NCI-H510A treated with DMSO at 0.1 percent for 48 hours (cell line): ENCODE data around the gene ROBO1.

Experiments
- DNase-seq: peaks from one replicate; lab custom pipeline; 2025; lab: John Stamatoyannopoulos, UW

Gene ROBO1

GRCh38 chr3:78621061-78621716 lies 1146.6 kb downstream of the ROBO1 start:
- DNase-seq = no peak

- no peak for DNase-seq
These were observed 1153.3 kb downstream of the ROBO1 start for GRCh38 chr3:78614486-78614885.

DNA sequence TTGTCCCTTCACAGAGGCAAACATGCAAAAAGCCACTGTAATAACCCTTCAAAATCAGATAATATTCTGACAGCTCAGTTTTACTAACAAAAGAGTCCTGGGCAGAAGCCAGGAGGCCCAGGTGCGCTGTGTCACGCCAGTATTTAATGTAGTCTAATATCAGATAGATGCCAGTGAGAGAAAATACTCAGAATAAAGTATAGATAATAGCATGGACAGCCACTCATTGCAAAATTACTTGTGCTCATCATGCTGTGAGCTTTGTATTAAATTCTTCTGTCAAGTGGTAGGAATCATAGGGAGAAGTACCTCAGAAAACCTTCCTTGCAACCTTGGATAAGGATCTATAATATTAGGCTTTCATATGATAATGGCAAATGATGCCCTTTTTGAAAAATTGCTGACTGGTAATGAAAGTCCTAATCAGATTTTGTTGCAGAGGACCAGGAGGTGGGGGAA lies 1154.3 kb downstream of the ROBO1 start:
- no peak for DNase-seq

- no peak for DNase-seq
These were observed 1156.5 kb downstream of the ROBO1 start for GRCh38 chr3:78611278-78611677.

DNA sequence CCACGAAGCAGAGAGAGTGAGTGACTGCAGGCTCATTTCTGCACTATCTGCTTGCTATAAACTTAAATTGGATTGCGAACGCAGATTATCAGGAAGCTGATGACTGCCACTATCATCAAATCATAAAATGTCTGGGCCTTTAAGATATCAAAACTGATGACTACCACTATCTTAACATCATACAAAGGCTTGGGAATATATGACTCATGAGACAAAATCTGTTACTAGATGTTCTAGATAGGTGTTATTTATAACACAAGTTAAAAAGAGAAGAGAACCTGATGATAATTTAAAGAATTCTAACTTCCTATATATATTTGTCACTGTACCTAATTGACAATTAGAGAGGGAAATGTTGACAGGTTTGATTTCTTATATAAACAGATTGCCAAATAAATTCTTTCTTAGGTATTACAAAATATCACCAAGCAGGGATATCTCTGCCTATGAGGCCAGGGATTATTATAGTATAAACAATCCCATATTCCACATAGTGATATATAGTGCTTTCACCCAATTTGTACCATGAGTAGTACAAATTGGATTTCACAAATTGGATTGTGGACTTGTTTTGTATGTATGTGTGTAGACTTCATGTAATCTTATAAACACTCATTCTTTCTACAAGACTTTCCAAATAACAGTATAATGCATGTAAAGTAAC lies 1157.2 kb downstream of the ROBO1 start:
- no peak for DNase-seq

- DNase-seq = no peak
These were observed 1161.0 kb downstream of the ROBO1 start for GRCh38 chr3:78606756-78607155.

DNA sequence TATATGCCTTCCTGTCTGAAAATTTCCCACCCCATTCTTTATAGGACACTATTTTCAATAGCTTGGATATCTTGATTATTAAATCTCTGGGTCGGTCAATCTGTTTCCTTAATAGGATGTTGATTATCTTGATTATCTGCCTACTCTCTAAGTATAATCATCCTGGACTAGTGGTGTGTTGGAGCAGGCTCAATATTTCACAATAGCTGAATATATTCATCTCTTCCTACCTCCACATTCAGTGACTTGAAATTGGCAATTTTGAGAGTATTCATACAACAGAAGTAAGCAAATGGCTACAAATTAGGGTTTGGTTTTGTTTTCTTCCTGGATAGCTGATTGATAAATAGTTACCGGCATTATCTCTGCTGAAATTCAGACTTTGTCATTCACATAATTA lies 1162.6 kb downstream of the ROBO1 start:
- no peak for DNase-seq

- no peak for DNase-seq
These were observed 1163.5 kb downstream of the ROBO1 start for GRCh38 chr3:78604341-78604740.

GRCh38 chr3:78601249-78601648 lies 1166.5 kb downstream of the ROBO1 start:
- no peak for DNase-seq

DNA sequence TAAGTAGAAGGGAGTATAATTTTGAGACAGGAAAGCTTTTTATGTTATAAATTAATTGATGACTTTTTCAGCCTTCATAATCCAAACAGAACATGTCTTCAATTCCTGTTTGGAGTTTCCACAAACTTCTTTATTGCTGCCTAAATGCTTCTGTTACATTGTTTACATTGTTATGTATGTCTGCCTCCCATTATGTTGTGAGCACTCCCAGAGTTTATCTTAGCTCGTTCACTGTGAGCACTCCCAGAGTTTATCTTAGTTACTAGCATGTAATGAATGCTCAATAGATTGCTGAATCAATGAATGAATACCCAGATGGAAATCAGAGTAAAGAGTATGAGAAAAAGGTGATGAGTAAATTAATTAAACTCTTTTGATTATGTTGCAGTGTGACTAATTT lies 1178.0 kb downstream of the ROBO1 start:
- DNase-seq = no peak

GRCh38 chr3:78588906-78589621 lies 1178.7 kb downstream of the ROBO1 start:
- DNase-seq = no peak

DNA sequence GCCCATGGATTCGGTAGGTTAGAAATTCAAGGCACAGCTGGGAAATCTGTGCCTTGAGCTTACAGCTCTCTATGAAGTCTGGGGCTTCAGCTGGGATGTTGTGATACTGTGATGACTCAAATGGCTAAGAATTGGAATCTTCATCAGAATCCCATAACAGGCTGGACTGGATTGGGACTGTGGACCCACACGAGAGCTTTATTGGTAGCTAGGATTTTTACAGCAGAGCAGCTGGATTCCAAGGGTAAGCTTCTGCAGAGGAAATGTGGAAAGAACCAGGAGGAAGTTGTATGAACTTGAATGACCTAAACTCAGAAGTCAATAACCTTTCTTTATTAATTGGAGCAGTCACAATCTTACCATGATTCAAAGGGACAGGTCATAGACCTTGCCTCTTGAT lies 1187.1 kb downstream of the ROBO1 start:
- DNase-seq = no peak

DNA sequence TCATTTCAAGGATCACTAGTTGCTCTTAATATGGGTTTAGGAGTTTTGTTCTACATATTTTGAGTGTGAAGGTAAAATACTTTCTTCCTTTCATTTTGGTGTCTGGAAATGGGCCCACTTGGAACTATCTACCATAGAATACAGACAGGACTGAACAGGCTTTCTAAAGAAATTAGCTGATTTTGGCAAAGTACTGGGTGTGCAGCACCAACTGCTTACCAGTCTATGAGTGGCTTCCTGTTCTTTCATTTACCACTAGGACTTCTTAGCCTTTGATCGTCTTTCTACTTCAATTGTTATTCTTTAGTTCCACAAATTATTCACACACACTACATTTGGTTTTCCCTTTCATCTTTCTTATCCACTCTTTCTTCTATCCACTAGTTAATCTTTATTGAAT lies 1196.3 kb downstream of the ROBO1 start:
- DNase-seq = no peak

- no peak for DNase-seq
These were observed 1197.3 kb downstream of the ROBO1 start for GRCh38 chr3:78570496-78570895.

GRCh38 chr3:78569804-78570203 lies 1198.0 kb downstream of the ROBO1 start:
- no peak for DNase-seq

- DNase-seq = no peak
These were observed 1202.1 kb downstream of the ROBO1 start for GRCh38 chr3:78565712-78566111.

DNA sequence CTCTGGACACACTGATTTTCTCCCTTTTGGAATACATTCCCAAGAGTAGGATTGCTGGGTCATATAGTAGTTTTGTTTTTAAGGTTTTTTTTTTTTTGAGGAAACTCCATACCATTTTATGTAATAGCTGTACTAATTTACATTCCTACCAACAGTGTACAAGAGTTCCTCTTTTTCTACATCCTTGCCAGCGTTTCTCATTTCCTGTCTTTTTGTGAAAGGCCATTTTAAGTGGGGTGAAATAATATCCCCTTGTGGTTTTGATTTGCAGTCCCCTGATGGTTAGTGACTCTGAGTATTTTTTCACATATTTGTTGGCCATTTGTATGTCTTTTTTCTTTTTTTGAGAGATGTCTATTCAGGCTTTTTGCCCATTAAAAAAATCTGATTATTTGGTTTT lies 1205.5 kb downstream of the ROBO1 start:
- no peak for DNase-seq
